DMS153 (cell line): ENCODE data around the gene DOK4.
"Not testable (repeated sequence)": the region's sequence is repeated elsewhere in the genome, so short reads cannot be mapped to it uniquely, and the experiment has no call there.

ENCODE experiments used
- DNase-seq: peaks from one replicate; lab custom pipeline; 2025; lab: John Stamatoyannopoulos, UW

DOK4 gene

GRCh38 chr16:57446531-57447185 is 39.6 kb downstream of the DOK4 start:
- DNase-seq: peak; percentile 10

DNA sequence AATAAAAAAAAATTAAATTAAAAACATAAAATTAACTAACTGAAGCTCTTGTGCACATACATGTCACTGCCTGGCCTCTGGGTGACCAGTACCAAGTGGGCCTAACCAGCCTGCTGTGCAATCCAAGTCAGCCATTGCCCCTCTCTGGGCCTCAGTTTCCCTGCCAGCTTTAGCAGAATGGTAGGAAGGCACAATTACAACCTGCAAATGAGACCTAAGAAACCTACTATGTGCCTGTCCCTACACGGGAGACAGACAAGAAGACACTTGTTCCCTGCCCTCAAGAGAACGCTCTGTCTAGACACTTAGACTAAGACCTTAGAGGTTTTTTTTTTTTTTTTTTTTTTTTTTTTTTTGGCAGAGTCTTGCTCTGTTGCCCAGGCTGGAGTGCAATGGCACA is 40.8 kb downstream of the DOK4 start:
- DNase-seq: no peak

GRCh38 chr16:57444711-57445110 is 41.6 kb downstream of the DOK4 start:
- no peak for DNase-seq

DNA sequence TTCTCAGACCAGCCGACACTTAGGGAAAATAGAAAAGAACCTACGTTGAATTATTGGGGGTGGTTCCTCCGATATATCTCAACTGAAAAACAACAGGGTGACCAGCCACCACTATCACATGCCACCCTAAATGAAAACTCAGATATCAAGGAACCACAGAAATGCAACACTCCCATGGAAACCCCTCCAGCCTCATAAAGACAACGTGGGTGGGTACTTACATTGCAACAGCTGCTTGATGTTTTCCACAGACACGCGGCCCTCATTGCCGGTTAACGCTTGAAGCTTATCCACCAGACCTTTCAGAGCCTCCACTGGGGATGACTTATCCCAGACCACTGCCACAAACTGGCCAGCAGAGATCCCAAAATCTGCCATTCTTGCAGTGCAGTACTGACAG is 45.7 kb downstream of the DOK4 start:
- DNase-seq: not testable (repeated sequence)

- DNase-seq: not testable (repeated sequence)
Observed at GRCh38 chr16:57439947-57440346, 46.3 kb downstream of the DOK4 start.

- no peak for DNase-seq
Observed at GRCh38 chr16:57435838-57436237, 50.5 kb downstream of the DOK4 start.

- DNase-seq: no peak
Observed at GRCh38 chr16:57434003-57434402, 52.3 kb downstream of the DOK4 start.

DNA sequence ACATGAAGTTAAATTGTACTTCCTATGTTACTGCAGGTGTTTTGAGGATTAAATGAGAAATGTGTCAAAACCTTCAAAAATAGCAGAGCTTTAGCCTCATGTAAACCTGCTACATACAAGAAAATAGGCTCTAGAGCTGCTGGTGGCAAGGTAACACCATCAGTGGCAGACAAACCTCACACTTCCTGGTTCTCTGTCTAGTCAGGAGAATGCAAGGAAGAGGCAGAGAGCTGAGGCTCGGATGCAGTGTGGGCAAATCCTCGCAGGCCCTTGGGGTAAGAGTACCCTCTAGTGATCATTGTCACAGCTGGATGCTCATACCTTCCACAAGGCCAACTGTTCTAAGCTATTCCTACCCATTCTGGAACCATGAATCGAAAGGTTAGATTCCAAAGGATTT is 53.3 kb downstream of the DOK4 start:
- DNase-seq: no peak

- DNase-seq: no peak
Observed at GRCh38 chr16:57432505-57432904, 53.8 kb downstream of the DOK4 start.

- no peak for DNase-seq
Observed at GRCh38 chr16:57430955-57431354, 55.3 kb downstream of the DOK4 start.

DNA sequence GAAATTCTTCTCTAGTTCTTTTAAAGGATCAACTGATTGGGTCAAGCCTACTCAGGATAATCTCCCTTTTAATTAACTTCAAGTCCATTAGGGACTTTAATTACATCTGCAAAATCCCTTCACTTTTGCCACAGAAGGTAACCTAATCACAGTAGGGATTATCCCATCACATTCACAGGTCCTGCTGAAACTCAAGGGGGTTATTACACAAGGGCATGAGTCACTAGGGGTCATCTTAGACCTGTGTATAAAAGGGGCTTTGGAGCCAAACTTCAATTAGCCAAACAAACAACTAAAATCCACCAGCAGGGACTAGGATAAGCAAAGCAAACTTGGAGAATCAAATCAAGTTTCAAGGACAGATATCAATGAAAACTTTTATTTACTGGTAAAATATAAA is 58.5 kb downstream of the DOK4 start:
- no peak for DNase-seq

- no peak for DNase-seq
Observed at GRCh38 chr16:57427307-57427706, 59.0 kb downstream of the DOK4 start.

- no peak for DNase-seq
Observed at GRCh38 chr16:57426356-57426755, 59.9 kb downstream of the DOK4 start.

- DNase-seq: no peak
Observed at GRCh38 chr16:57424583-57424982, 61.7 kb downstream of the DOK4 start.

- no peak for DNase-seq
Observed at GRCh38 chr16:57423152-57423551, 63.1 kb downstream of the DOK4 start.

- DNase-seq: peak; percentile 19
Observed at GRCh38 chr16:57422026-57422944, 64.0 kb downstream of the DOK4 start.
